ENCODE results near the gene TMEM50A. TPM values are rescaled to one million over a fixed set of nuclear protein-coding genes. Genes with fewer than 3 reads are reported as not detected.

The TMEM50A gene
- total and polyA plus RNA-seq, 2 donors (not counting 3 experiments of a cell fraction or from before 2014, with no cell fraction given) = 125 to 140 TPM

Other genes with a start within 250 kb of the TMEM50A start
- 38.0 and 40.2 TPM in 2 replicates for gene SYF2, start 105.8 kb upstream of the TMEM50A start, total RNA-seq
- 5.9 and 9.3 TPM in 2 replicates for gene SYF2, start 105.8 kb upstream of the TMEM50A start, polyA plus RNA-seq
- gene RSRP1, start 90.9 kb upstream of the TMEM50A start, total RNA-seq = 99.4 and 102 TPM in 2 replicates
- 42.5 and 50.5 TPM in 2 replicates for gene RSRP1, start 90.9 kb upstream of the TMEM50A start, polyA plus RNA-seq
- gene RHD, start 65.8 kb upstream of the TMEM50A start, total RNA-seq = not detected in 2 replicates
- not detected in 2 replicates for gene RHD, start 65.8 kb upstream of the TMEM50A start, polyA plus RNA-seq
- gene RHCE, start 82.5 kb downstream of the TMEM50A start, total RNA-seq = not detected in 2 replicates
- 0.07 and 0.14 TPM in 2 replicates for gene RHCE, start 82.5 kb downstream of the TMEM50A start, polyA plus RNA-seq
- 24.4 and 25.5 TPM in 2 replicates for gene MACO1, start 92.6 kb downstream of the TMEM50A start, total RNA-seq
- gene MACO1, start 92.6 kb downstream of the TMEM50A start, polyA plus RNA-seq = 7.0 and 7.7 TPM in 2 replicates
- gene LDLRAP1, start 205.3 kb downstream of the TMEM50A start, total RNA-seq = 20.8 and 24.7 TPM in 2 replicates
- gene LDLRAP1, start 205.3 kb downstream of the TMEM50A start, polyA plus RNA-seq = 23.1 and 23.6 TPM in 2 replicates

Measured in endothelial cell of umbilical vein (primary cell).